ENCODE measurements around the gene TRAF4.

TRAF4 gene

GRCh38 chr17:28796062-28796461 is 52.3 kb downstream of the TRAF4 start:
- DNase-seq: no peak
